ENCODE measurements around the gene AFF3. TPM values are rescaled to one million over a fixed set of nuclear protein-coding genes. Genes with fewer than 3 reads are reported as not detected.
"Not testable (repeated sequence)": the region's sequence is repeated elsewhere in the genome, so short reads cannot be mapped to it uniquely, and the experiment has no call there.

The AFF3 gene
- total RNA-seq, 2 donors from 2014 or later, result 10.8 to 16.2 TPM

DNA sequence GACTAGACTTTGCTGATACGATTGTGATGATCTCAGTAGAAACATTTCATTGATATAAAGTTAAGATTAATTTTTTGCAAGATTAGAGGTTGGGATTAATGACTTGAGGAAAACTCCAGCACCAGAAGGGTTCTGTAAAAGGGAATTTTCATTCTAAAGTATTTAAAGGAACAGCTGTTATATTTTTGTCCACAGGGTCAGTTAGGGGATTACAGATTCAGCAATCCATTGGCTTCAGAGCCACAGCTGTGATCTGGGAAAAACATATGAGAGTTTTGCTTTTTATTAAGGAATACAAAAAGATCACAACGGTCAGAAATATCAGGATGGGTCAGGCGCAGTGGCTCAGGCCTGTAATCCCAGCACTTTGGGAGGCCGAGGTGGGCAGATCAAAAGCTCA is 633.0 kb downstream of the AFF3 start:
- no peak overlapping the region for H3K4me3 ChIP-seq
- H3K27me3 ChIP-seq, result no peaks in the 10 kb centered on the region
- H3K9me3 ChIP-seq, result no peaks in the 10 kb centered on the region
- no peak for TF ChIP-seq CTCF (IDR thresholded peaks at IDR 0.05)
- H3K4me1 ChIP-seq, result peaks cover 0 to 10% of the 10 kb centered on the region in 2 donors
- H3K36me3 ChIP-seq, result no peaks in the 10 kb centered on the region
- no peak for DNase-seq (ENCODE audit: low spot score)
- H3K27ac ChIP-seq, result no peak overlapping the region

GRCh38 chr2:99507937-99508818 is 634.2 kb downstream of the AFF3 start:
- H3K36me3 ChIP-seq, result no peaks in the 10 kb centered on the region
- H3K27ac ChIP-seq, result peak overlapping the region in 1 of 2 donors; percentile 17
- peaks cover 0 to 10% of the 10 kb centered on the region in 2 donors for H3K4me1 ChIP-seq
- H3K9me3 ChIP-seq, result no peaks in the 10 kb centered on the region
- no peaks in the 10 kb centered on the region for H3K27me3 ChIP-seq
- no peak overlapping the region for H3K4me3 ChIP-seq
- DNase-seq (ENCODE audit: low spot score), result no peak
- TF ChIP-seq CTCF (IDR thresholded peaks at IDR 0.05), result no peak

GRCh38 chr2:99504844-99505584 is 637.4 kb downstream of the AFF3 start:
- H3K36me3 ChIP-seq, result no peaks in the 10 kb centered on the region
- DNase-seq (ENCODE audit: low spot score), result no peak
- no peaks in the 10 kb centered on the region for H3K4me1 ChIP-seq
- no peak overlapping the region for H3K27ac ChIP-seq
- H3K9me3 ChIP-seq, result no peaks in the 10 kb centered on the region
- TF ChIP-seq CTCF (IDR thresholded peaks at IDR 0.05), result no peak
- no peaks in the 10 kb centered on the region for H3K27me3 ChIP-seq
- H3K4me3 ChIP-seq, result no peak overlapping the region

DNA sequence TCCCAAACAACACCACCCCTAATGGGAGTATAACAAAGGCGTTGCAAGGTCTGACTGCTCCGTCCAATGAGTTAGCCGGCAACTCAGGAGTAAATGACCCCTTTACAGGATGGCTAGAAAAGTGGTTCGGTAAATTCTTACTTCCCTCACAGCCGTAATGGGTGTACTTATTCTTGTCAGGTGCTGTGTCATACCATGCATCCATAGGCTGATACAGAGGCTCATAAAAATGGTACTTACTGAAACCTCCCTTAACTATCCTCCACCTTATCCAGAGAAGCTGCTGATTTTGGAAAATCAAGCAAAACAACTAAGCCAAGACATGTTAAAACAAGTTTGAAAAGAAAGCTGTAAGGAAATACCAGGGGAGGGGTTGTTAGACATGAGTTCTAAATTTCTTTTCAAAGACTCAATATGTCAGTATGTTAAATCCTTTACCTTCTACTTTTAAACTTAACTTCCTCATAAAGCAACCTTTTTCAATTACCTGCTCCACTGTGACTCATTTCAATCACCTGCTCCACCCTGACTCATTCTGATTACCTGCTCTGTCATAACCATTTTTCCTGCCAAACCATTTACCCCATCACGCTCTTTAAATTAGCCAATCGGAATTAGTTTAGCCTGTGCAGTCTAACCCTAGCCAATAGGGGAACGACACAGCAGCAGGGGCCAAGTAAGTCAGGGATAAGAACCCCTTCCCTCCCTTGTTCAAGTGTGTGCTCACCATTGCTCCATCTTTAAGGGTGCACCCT is 638.6 kb downstream of the AFF3 start:
- H3K27ac ChIP-seq; H3K4me3 ChIP-seq; H3K9me3 ChIP-seq; H3K36me3 ChIP-seq; H3K27me3 ChIP-seq; DNase-seq (ENCODE audit: low spot score); H3K4me1 ChIP-seq: not testable (repeated sequence)

- Histone ChIP-seq H3K4me1 (peaks cover 0 to under 1% of the 10 kb centered on the region in 2 donors), H3K4me3 (no peak overlapping the region), H3K9me3 (no peaks in the 10 kb centered on the region), H3K36me3 (no peaks in the 10 kb centered on the region), H3K27me3 (no peaks in the 10 kb centered on the region), H3K27ac (no peak overlapping the region)
- TF ChIP-seq CTCF (IDR thresholded peaks at IDR 0.05), result no peak
- no peak for DNase-seq (ENCODE audit: low spot score)
These were observed 646.4 kb downstream of the AFF3 start for GRCh38 chr2:99496021-99496420.

Other genes with a start within 250 kb of the AFF3 start
- 10 to 100 TPM; 11.3 to 18.9 TPM for gene LONRF2, start 179.9 kb upstream of the AFF3 start, total RNA-seq